Measurements from ENCODE around the gene KIAA0753.

The KIAA0753 gene

GRCh38 chr17:6571452-6571781, 69.1 kb downstream of the KIAA0753 start:
- no peak for DNase-seq (ENCODE audit: low read depth in 2 of 3, low spot score in 2 of 3)

DNA sequence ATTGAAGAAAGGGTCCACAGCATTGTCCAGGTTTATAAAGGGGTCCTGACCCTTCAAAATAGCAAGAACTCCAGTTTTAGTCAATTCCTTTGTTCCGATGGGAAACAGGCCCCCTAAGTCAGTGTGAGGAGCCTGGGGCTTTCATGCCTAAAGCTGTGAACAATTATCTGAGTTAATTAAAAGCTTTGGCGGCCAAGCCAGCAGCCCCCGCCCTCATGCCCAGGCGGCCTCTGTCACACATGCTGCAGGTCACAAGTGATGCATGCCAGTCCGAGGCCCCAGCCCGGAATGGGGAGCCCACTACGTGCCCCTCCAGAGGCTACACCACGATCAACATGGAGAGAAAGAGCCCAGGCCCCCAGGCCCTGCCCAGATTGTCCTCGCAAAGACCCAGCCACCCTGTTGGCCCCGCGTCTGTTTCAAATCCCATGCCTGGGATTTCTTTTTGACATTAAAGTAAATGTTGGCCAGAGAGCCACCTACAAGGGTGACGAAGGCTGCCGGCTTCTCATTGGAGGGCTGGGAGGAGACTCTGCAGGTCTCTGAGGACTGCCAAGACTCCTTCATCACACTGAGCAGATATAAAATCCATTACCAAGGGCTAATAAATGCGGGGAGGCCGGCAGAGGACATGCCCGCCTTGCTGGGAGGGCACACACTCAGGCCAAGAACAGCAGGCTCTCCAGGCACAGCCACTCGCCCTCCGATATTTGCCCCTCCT, 69.6 kb downstream of the KIAA0753 start:
- no peak for DNase-seq (ENCODE audit: low read depth in 2 of 3, low spot score in 2 of 3)

GRCh38 chr17:6569370-6570285, 70.9 kb downstream of the KIAA0753 start:
- no peak for DNase-seq (ENCODE audit: low read depth in 2 of 3, low spot score in 2 of 3)

DNA sequence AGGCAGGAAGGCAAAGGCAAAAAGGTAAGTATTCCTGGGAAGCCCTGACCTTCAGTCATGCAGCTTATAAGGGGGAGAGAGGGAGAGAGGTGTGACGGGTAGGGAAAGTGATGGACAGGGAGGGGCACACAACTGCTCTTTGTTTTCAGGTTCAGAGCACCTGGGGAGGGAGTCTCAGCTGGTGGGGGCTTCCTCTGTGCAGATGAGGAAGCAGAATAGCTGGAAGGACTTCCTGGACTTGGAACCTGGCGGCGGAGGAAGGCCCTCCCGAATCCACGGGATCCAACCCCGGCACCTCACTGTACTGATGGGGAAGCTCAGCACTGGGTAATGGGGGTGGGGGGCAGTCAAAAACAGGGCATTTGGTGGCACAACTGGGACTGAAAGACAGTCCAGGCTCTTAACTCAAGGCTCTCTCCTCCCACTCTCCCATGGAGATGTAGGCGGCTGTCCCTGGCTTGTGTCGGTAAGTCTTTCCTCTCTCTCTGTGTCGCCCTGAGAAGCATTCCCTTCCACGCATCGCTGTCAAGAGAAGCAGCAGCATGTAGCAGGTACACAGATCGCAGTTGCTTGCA, 72.2 kb downstream of the KIAA0753 start:
- DNase-seq (ENCODE audit: low read depth in 2 of 3, low spot score in 2 of 3), result no peak

DNA sequence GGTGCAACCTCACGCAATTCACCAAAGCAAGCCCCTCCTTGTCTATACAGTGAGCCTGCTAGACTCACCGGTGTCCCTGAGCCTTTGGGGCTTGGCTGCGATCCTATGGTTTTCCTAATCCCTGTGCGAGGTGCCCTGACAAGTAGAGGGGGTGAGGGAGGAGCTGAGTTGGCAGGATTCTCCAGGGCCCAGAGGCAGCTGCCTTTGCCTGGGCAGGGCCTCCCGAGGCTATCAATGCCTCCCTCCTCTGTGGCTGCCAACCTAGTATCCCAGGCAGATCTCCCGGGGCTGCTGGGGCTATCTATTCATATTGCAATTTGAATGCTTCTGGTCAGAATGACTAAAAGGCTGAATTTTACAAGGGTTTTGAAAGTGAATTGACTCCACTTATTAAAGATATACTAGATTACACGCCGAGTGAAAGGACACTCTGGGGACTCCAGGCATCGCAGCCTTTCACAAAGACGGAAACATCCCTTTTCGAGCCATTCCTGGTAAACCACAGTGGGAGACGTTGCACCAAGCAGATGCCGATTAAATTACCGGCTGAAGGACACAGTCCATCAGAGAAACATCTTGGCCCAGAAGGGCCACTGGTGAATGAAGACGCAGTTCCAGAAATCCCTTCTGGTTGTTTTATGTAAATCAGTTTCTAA, 72.9 kb downstream of the KIAA0753 start:
- DNase-seq (ENCODE audit: low read depth in 2 of 3, low spot score in 2 of 3), result no peak

- DNase-seq (ENCODE audit: low read depth in 2 of 3, low spot score in 2 of 3), result no peak
These were observed 79.1 kb downstream of the KIAA0753 start for GRCh38 chr17:6561446-6561845.

- no peak for DNase-seq (ENCODE audit: low read depth in 2 of 3, low spot score in 2 of 3)
These were observed 80.0 kb downstream of the KIAA0753 start for GRCh38 chr17:6560496-6560895.

- no peak for DNase-seq (ENCODE audit: low read depth in 2 of 3, low spot score in 2 of 3)
These were observed 80.7 kb downstream of the KIAA0753 start for GRCh38 chr17:6559753-6560215.

DNA sequence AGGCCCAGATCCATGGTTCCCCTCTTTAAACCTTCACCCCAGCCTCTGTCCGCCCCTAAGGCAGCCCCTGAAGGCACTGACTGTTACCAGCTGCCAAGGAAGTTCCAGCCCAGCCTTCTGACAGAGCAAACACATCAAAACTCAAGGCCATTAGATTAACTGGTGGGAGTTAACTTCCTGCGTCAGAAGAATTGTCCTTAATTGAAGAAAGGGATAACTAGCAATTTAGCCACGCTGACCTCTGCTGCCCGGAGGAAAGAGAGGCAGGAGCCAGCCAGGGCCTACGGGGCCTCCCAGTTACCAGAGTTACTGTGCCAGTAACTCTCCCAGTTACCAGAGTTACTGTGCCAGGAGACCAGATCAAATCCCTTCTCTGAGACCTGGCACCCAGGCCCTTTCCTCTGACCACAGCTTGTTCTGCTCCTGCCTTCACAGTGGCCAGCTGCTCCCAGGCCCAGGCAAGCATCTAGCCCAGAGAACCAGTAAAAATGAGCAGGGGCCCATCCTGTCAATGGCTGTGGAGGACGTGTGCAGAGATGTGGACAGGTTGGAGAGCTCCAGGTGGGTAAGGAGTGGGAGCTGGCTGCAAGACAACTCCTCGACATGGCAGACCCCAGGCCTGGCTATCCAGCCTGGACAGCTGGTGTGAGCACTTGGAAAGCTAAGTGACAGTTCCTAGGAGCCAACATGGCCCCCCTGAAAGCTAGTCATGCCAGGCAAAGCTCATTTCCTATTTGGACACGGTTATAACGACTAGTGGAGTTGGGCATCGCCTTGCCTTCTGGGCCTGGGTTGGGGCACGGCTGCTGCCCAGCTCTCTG, 81.4 kb downstream of the KIAA0753 start:
- DNase-seq (ENCODE audit: low read depth in 2 of 3, low spot score in 2 of 3), result no peak

DNA sequence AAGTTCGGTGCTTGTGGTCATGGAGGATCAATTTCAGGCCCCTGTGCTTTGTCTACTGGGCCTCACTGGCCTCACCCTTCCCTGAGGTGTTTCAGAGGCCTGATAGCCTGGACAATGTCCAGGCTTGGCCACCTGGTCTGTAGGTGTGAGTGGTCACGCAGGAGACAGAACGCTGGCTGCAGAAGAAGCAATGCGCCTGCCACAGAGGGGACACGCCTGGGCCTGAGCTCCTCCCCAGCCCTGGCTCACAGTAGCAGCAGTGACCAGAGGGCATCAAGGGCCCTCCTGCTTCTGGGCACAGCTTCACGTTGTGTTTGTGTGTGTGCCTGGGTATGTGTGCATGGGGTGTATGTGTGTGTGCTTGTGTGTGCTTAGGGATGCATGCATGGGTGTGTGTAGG, 82.2 kb downstream of the KIAA0753 start:
- no peak for DNase-seq (ENCODE audit: low read depth in 2 of 3, low spot score in 2 of 3)

GRCh38 chr17:6557040-6557438, 83.5 kb downstream of the KIAA0753 start:
- DNase-seq (ENCODE audit: low read depth in 2 of 3, low spot score in 2 of 3), result no peak

- DNase-seq (ENCODE audit: low read depth in 2 of 3, low spot score in 2 of 3), result no peak
These were observed 84.1 kb downstream of the KIAA0753 start, which contains the start of gene PITPNM3 for GRCh38 chr17:6556121-6557039. Gene PITPNM3, minus strand, starts transcription at chr17:6556555. Its CDS starts 149 bp downstream, at chr17:6556406.

DNA sequence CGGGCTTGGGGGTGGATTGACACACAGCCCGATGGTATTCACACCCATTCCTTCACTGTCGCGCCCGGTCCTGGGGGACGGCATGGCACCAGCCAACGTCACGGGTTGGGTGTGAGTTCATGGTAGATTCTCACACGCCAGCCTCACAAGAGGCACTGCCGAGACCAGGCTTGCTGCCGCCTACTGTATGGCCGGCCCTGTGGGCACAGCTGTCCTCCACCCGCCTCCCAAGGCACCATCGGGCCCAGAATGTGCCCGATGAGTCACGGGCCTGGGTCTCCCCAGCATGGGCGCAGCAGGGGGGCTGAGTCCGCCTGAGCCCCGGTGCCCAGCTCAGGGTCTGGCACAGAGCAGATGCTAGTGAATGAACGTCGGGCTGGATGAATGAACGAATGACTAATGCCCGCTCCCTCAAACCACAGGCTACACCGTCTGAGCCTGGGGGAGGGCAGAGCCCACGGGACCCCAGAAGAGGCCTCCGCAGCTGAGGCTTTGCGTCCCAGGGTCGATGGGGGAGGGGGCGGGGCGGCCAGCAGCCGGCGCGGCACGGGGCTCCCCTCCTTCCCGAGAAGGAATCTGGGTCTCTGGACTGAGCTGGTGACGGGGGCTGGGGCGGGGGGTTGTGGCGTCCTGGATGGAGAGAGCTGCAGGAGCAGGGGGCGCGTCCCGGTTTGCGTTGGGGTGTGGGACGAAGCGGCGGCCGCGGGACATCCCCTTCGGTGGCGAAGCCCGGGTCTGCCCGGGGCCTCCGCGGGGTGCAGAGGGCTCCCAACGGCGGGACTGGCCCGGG, 85.0 kb downstream of the KIAA0753 start:
- DNase-seq (ENCODE audit: low read depth in 2 of 3, low spot score in 2 of 3), result no peak

GRCh38 chr17:6554871-6555330, 85.6 kb downstream of the KIAA0753 start:
- DNase-seq (ENCODE audit: low read depth in 2 of 3, low spot score in 2 of 3), result no peak

DNA sequence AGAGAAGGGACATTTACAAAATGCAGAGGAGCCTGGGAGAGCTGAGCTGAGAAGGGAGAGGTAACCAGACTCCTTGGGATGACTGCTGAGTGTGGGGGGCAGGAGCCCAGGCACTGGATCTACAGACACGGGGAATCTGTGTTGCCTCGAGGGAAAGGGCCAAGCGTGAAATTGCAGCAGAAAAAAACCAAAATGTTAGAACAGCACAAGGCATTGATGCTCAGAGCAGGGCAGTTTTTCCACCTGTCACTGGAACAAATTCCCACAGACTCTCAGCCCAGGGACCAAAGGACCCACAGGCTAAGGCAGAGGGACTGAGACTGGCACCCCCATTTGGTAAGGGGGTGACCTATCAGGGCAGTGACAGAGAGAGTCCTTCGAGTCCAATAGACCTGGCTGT, 86.2 kb downstream of the KIAA0753 start:
- no peak for DNase-seq (ENCODE audit: low read depth in 2 of 3, low spot score in 2 of 3)

DNA sequence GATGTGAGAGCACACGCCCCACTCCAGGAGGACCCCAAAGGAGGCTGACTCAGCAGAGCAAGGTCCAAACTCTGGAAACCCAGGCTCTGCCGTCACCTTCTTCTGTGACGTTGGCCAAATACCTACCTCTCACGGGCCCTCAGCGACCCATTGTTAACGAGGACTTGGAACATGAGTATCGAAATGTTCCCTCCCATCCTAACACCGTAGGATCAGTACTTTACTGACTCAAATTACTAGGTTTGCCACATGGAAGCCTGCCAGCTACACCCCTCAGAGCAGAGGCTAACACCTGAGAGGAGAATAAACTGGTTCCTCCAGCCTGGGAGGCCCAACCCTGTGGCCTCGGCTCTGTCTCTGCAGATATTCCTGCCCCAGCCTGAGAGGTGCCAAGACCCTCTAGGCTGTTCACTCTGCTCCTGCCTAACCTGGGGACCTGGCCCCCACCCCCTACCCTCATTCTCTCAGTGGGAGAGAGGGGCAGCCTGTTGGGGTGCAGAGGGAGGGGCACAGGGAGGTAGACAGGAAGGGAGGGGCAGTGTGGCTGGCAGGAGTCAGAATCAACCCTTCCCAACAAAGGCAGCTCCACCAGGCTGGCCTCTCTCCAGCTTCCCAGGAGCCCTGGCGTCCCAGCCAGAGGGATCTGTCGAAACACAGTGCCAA, 88.5 kb downstream of the KIAA0753 start:
- DNase-seq (ENCODE audit: low read depth in 2 of 3, low spot score in 2 of 3), result no peak

DNA sequence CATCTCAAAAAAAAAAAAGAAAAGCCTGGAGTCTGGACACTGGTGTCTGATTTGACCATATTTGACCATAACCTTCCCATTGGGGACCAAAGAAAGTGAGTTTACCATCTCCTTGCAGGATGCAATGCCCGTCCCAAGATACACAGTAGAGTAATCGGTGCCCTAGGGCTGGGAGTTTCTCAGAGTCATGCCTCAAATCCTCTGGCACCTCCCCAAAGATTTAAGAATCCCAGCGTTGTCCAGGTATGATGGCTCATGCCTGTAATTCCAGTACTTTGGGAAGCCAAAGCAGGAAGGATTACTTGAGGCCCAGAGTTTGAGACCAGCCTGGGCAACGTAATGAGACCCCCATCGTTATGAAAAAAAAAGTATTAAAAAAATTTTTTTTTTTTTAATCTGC, 89.2 kb downstream of the KIAA0753 start:
- no peak for DNase-seq (ENCODE audit: low read depth in 2 of 3, low spot score in 2 of 3)

Data from activated CD8-positive, alpha-beta memory T cell treated with anti-CD3 and anti-CD28 coated beads for 48 hours (primary cell).